HepG2 (cell line): Measurements from ENCODE around the gene NEU1. TPM values are rescaled to one million over a fixed set of nuclear protein-coding genes. Genes with fewer than 3 reads are reported as not detected.

ENCODE experiments used
- ARNT ChIP-seq: fragments of 450-650 bp; IDR thresholded peaks from 2 replicates; pipeline ENCODE4 v1.6.1; 2017
- BRD4 ChIP-seq: sonication (generic); formaldehyde crosslinking; IDR thresholded peaks from 2 replicates; pipeline ENCODE4 v1.4.0; 2020; ENCODE audit warnings: missing genetic modification reagents
- DNMT3B ChIP-seq: conservative IDR thresholded peaks from 2 replicates; pipeline ENCODE4 v1.6.1; 2016; ENCODE audit warnings: missing biosample characterization, control low read depth
- KAT8 ChIP-seq: IDR thresholded peaks from 2 replicates; pipeline ENCODE4 v1.6.1; 2016; ENCODE audit warnings: missing genetic modification reagents, missing compliant biosample characterization
- NR2F1 ChIP-seq, 2 experiments: fragments of 450-650 bp in 1 of 2; formaldehyde crosslinking in 1 of 2; IDR thresholded peaks; 2 replicates each; pipeline versions ENCODE4 v1.5.0 to v1.6.1; 2016 to 2020; ENCODE audit warnings: mild to moderate bottlenecking in 1 of 2, missing compliant biosample characterization in 1 of 2, missing genetic modification reagents in 1 of 2, moderate library complexity in 1 of 2
- POLR2G ChIP-seq: fragments of 200-400 bp; formaldehyde crosslinking; IDR thresholded peaks from 2 replicates; pipeline ENCODE4 v1.6.1; 2018; ENCODE audit warnings: mild to moderate bottlenecking, low read depth, low read length, moderate library complexity
- RXRB ChIP-seq: IDR thresholded peaks from 2 replicates; pipeline ENCODE4 v1.6.1; 2016; ENCODE audit warnings: borderline replicate concordance, missing genetic modification reagents, missing compliant biosample characterization
- SIN3B ChIP-seq: fragments of 150-350 bp; IDR thresholded peaks from 2 replicates; pipeline ENCODE4 v1.6.1; 2014; ENCODE audit warnings: low read length
- TCF12 ChIP-seq, 2 experiments: fragments of 450-650 bp in 1 of 2; sonication (generic) in 1 of 2; formaldehyde crosslinking in 1 of 2; IDR thresholded peaks; 2 replicates each; pipeline versions ENCODE4 v1.6.1 to v1.8.0; 2017 to 2022; ENCODE audit warnings: antibody characterized with exemption in 1 of 2, mild to moderate bottlenecking in 1 of 2, missing genetic modification reagents in 1 of 2, moderate library complexity in 1 of 2
- ZBTB21 ChIP-seq: sonication (generic); formaldehyde crosslinking; IDR thresholded peaks from 2 replicates; pipeline ENCODE4 v1.4.0; 2020; ENCODE audit warnings: missing genetic modification reagents
- ZNF232 ChIP-seq: sonication (generic); formaldehyde crosslinking; IDR thresholded peaks from 2 replicates; pipeline ENCODE4 v1.4.0; 2020; ENCODE audit warnings: missing genetic modification reagents, borderline replicate concordance
- ZNF747 ChIP-seq: sonication (generic); formaldehyde crosslinking; IDR thresholded peaks from 2 replicates; pipeline ENCODE4 v1.8.1; 2023; ENCODE audit warnings: missing genetic modification reagents, mild to moderate bottlenecking, borderline replicate concordance
- ZNF768 ChIP-seq: sonication (generic); formaldehyde crosslinking; IDR thresholded peaks from 2 replicates; pipeline ENCODE4 v1.4.0; 2020; ENCODE audit warnings: missing genetic modification reagents
- ZSCAN29 ChIP-seq: sonication (generic); formaldehyde crosslinking; conservative IDR thresholded peaks from 2 replicates; pipeline ENCODE4 v1.4.0; 2020; ENCODE audit warnings: mild to moderate bottlenecking, missing genetic modification reagents
- ZSCAN9 ChIP-seq: IDR thresholded peaks from 2 replicates; pipeline ENCODE4 v1.6.1; 2016; ENCODE audit warnings: borderline replicate concordance
- polyA plus RNA-seq, 8 experiments: library from polyadenylated mRNA; depleted of rRNA in 3 of 8; stranded (reverse) in 7 of 8; unstranded in 1 of 8; fragments of >200 nt; fragmentation: Illumina TruSeq in 4 of 8; extraction: Trizol in 4 of 8; gene quantifications; 2 replicates each; pipeline versions ENCODE4 v1.2.1 to v1.2.3, GENCODE V29; 2011 to 2016; ENCODE audit warnings: low read depth in 4 of 8, missing spikeins in 1 of 8, mixed read lengths in 1 of 8; ENCODE audit not compliant: insufficient read depth in 1 of 8
- total RNA-seq, 5 experiments: library from RNA; depleted of rRNA; stranded (reverse); fragments of >200 nt; fragmentation: Illumina TruSeq; extraction: Trizol; gene quantifications; 2 replicates each; pipeline ENCODE4 v1.2.3, GENCODE V29; 2016; ENCODE audit warnings: low read depth in 1 of 5
- TF ChIP-seq, protein P1 (sequence below), 2 experiments: sonication (generic) in 1 of 2; formaldehyde crosslinking in 1 of 2; IDR thresholded peaks; 2 replicates each; pipeline versions ENCODE4 v1.5.1 to v1.6.1; 2011 to 2020; ENCODE audit warnings: borderline replicate concordance in 1 of 2, low read depth in 1 of 2, low read length in 1 of 2, mild to moderate bottlenecking in 1 of 2, missing genetic modification reagents in 1 of 2, moderate library complexity in 1 of 2
- TF ChIP-seq, protein P2 (sequence below): sonication (generic); formaldehyde crosslinking; IDR thresholded peaks from 2 replicates; pipeline ENCODE4 v1.4.0; 2020; ENCODE audit warnings: missing genetic modification reagents, borderline replicate concordance
- TF ChIP-seq, protein P3 (sequence below): sonication (generic); formaldehyde crosslinking; IDR thresholded peaks from 2 replicates; pipeline ENCODE4 v1.4.0; 2020; ENCODE audit warnings: mild to moderate bottlenecking, missing genetic modification reagents
- TF ChIP-seq, protein P4 (sequence below), 2 experiments: IDR thresholded peaks; 2 replicates each; pipeline ENCODE4 v1.6.1; 2011 to 2012; ENCODE audit warnings: low read length in 2 of 2, borderline replicate concordance in 1 of 2, low read depth in 1 of 2, mild to moderate bottlenecking in 1 of 2, moderate library complexity in 1 of 2

Gene NEU1
- total and polyA plus RNA-seq, 2 of the 13 experiments (the other 11 are each of a cell fraction or from before 2014, with no cell fraction given), result 215 to 297 TPM

- TF ChIP-seq, protein P1, sequence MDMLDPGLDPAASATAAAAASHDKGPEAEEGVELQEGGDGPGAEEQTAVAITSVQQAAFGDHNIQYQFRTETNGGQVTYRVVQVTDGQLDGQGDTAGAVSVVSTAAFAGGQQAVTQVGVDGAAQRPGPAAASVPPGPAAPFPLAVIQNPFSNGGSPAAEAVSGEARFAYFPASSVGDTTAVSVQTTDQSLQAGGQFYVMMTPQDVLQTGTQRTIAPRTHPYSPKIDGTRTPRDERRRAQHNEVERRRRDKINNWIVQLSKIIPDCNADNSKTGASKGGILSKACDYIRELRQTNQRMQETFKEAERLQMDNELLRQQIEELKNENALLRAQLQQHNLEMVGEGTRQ (IDR thresholded peaks at IDR 0.05; ENCODE audit: low read depth, low read length), result no peak
- TF ChIP-seq, protein P1 (CRISPR knock-in tag; IDR thresholded peaks at IDR 0.05; ENCODE audit: borderline replicate concordance), result no peak
- peak; percentile 67 for TF ChIP-seq KAT8
- TF ChIP-seq DNMT3B (CRISPR knock-in tag), result peak; percentile 94; the same call in 1 of the 2 replicates
- no peak for TF ChIP-seq ARNT
- no peak for TF ChIP-seq TCF12 (IDR thresholded peaks at IDR 0.05)
- TF ChIP-seq TCF12 (CRISPR knock-in tag; IDR thresholded peaks at IDR 0.05), result no peak
- peak; percentile 99 for TF ChIP-seq POLR2G
- TF ChIP-seq NR2F1 (CRISPR knock-in tag; IDR thresholded peaks at IDR 0.05), result no peak
- peak; percentile 75; the same call in 1 of the 2 replicates for TF ChIP-seq ZNF232
- TF ChIP-seq BRD4 (CRISPR knock-in tag), result no peak
- TF ChIP-seq ZSCAN9 (CRISPR knock-in tag), result no peak
- TF ChIP-seq, protein P2, sequence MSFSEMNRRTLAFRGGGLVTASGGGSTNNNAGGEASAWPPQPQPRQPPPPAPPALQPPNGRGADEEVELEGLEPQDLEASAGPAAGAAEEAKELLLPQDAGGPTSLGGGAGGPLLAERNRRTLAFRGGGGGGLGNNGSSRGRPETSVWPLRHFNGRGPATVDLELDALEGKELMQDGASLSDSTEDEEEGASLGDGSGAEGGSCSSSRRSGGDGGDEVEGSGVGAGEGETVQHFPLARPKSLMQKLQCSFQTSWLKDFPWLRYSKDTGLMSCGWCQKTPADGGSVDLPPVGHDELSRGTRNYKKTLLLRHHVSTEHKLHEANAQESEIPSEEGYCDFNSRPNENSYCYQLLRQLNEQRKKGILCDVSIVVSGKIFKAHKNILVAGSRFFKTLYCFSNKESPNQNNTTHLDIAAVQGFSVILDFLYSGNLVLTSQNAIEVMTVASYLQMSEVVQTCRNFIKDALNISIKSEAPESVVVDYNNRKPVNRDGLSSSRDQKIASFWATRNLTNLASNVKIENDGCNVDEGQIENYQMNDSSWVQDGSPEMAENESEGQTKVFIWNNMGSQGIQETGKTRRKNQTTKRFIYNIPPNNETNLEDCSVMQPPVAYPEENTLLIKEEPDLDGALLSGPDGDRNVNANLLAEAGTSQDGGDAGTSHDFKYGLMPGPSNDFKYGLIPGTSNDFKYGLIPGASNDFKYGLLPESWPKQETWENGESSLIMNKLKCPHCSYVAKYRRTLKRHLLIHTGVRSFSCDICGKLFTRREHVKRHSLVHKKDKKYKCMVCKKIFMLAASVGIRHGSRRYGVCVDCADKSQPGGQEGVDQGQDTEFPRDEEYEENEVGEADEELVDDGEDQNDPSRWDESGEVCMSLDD, result no peak
- peak; percentile 46 for TF ChIP-seq RXRB (CRISPR knock-in tag)
- TF ChIP-seq ZNF747 (CRISPR knock-in tag), result no peak; the same call in 1 of the 2 replicates
- no peak for TF ChIP-seq ZNF768 (CRISPR knock-in tag)
- TF ChIP-seq, protein P3, sequence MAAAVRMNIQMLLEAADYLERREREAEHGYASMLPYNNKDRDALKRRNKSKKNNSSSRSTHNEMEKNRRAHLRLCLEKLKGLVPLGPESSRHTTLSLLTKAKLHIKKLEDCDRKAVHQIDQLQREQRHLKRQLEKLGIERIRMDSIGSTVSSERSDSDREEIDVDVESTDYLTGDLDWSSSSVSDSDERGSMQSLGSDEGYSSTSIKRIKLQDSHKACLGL, result peak; percentile 62; the same call in 1 of the 2 replicates
- TF ChIP-seq ZSCAN29, result no peak
- peak; percentile 41; the same call in 1 of the 2 replicates for TF ChIP-seq SIN3B
- TF ChIP-seq, protein P4, sequence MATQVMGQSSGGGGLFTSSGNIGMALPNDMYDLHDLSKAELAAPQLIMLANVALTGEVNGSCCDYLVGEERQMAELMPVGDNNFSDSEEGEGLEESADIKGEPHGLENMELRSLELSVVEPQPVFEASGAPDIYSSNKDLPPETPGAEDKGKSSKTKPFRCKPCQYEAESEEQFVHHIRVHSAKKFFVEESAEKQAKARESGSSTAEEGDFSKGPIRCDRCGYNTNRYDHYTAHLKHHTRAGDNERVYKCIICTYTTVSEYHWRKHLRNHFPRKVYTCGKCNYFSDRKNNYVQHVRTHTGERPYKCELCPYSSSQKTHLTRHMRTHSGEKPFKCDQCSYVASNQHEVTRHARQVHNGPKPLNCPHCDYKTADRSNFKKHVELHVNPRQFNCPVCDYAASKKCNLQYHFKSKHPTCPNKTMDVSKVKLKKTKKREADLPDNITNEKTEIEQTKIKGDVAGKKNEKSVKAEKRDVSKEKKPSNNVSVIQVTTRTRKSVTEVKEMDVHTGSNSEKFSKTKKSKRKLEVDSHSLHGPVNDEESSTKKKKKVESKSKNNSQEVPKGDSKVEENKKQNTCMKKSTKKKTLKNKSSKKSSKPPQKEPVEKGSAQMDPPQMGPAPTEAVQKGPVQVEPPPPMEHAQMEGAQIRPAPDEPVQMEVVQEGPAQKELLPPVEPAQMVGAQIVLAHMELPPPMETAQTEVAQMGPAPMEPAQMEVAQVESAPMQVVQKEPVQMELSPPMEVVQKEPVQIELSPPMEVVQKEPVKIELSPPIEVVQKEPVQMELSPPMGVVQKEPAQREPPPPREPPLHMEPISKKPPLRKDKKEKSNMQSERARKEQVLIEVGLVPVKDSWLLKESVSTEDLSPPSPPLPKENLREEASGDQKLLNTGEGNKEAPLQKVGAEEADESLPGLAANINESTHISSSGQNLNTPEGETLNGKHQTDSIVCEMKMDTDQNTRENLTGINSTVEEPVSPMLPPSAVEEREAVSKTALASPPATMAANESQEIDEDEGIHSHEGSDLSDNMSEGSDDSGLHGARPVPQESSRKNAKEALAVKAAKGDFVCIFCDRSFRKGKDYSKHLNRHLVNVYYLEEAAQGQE (IDR thresholded peaks at IDR 0.05; ENCODE audit: borderline replicate concordance in 1 of 2, low read depth in 1 of 2, low read length in 2 of 2), result 0 out of 4 replicates have a peak, but pooled peaks of 1 of the 2 experiments have one; percentile 67
- TF ChIP-seq ZBTB21 (CRISPR knock-in tag), result no peak
Measured at GRCh38 chr6:31815025-31815838, 47.4 kb downstream of the NEU1 start, which contains the start of the genes HSPA1A and HSPA1L (continued).
